Measurements from ENCODE around the gene CEMIP.

DNA sequence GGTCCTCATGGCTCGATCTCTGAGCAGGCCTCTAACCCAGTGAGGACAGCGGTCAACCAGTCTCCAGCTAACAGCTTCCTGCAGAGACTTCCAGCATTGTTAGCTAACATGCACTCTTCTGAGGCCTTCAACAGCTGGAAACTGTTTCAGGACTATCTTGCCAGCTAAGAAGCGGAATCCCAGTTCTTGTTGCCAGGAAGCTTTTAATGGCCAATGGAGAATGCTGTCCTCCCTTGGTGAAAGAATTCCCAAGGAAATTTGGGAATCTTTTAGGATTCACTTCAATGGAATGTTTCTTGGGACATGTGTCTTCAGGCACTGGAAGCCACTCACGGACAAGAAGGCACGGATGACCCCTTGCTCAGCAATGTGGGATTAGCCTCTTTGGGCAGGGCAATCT, 91.7 kb downstream of the CEMIP start:
- TF ChIP-seq TCF7 (IDR thresholded peaks at IDR 0.05; ENCODE audit: borderline replicate concordance) (no peak), POLR2A (IDR thresholded peaks at IDR 0.05; ENCODE audit: low read depth, low read length) (no peak)

All from GM12878 (cell line).